Gastroesophageal sphincter (tissue), 4 donors: ENCODE results near the gene PUS1. TPM values are rescaled to one million over a fixed set of nuclear protein-coding genes. Genes with fewer than 3 reads are reported as not detected.
A peak's percentile ranks its signal among the peaks of the same experiment; 100 is the strongest.
"Not testable (repeated sequence)": the region's sequence is repeated elsewhere in the genome, so short reads cannot be mapped to it uniquely, and the experiment has no call there.

ENCODE experiments used
- ATAC-seq: fragments of 150-250 bp; one replicate; pipeline ENCODE4 v1.9.1; 2016; ENCODE audit warnings: mild to moderate bottlenecking, moderate library complexity
- H3K27ac ChIP-seq, 4 donors: fragments of 200-600 bp; sonication (generic) in 3 of 4; 1 replicate in 3 of 4; 2 replicates in 1 of 4; pipeline ENCODE4 v1.5.1; 2016 to 2019
- H3K27me3 ChIP-seq: fragments of 200-600 bp; sonication (generic); one replicate; pipeline ENCODE4 v1.5.1; 2019
- H3K36me3 ChIP-seq, 2 donors: fragments of 200-600 bp; sonication (generic); one replicate each; pipeline ENCODE4 v1.5.1; 2019; ENCODE audit warnings: control low read depth in 1 of 2
- H3K4me1 ChIP-seq, 3 donors: fragments of 200-600 bp; sonication (generic); 1 replicate in 2 of 3; 2 replicates in 1 of 3; pipeline ENCODE4 v1.5.1; 2016 to 2019; ENCODE audit warnings: control low read depth in 2 of 3
- H3K4me3 ChIP-seq, 2 donors: fragments of 200-600 bp; sonication (generic); one replicate each; pipeline ENCODE4 v1.5.1; 2019; ENCODE audit warnings: mild to moderate bottlenecking in 1 of 2, moderate library complexity in 1 of 2
- H3K9me3 ChIP-seq, 3 donors: fragments of 200-600 bp; sonication (generic); one replicate each; pipeline ENCODE4 v1.5.1; 2017 to 2019; ENCODE audit warnings: control low read depth in 2 of 3
- EP300 ChIP-seq: sonication (generic); formaldehyde crosslinking; IDR thresholded peaks from one replicate; pipeline ENCODE4 v1.6.1; 2017; ENCODE audit warnings: antibody characterized with exemption, mild to moderate bottlenecking
- POLR2A ChIP-seq, 2 donors: fragments of 450-650 bp; IDR thresholded peaks; one replicate each; pipeline ENCODE4 v1.6.1; 2017; ENCODE audit warnings: antibody characterized with exemption in 2 of 2, mild to moderate bottlenecking in 2 of 2, moderate library complexity in 1 of 2
- POLR2AphosphoS5 ChIP-seq: sonication (generic); formaldehyde crosslinking; IDR thresholded peaks from one replicate; pipeline ENCODE4 v1.6.1; 2017; ENCODE audit warnings: antibody characterized with exemption
- WGBS, 2 donors: methylation state at CpG; one replicate each; pipeline ENCODE4 v1.1.5; 2018; ENCODE audit warnings: low coverage in 1 of 2; 5-methylcytosine and 5-hydroxymethylcytosine counted together
- total RNA-seq, 4 donors: library from RNA; depleted of rRNA; stranded (reverse); fragments of >200 nt; gene quantifications; one replicate each; pipeline ENCODE4 v1.1.0, GENCODE V29; 2016
- TF ChIP-seq, protein P1 (sequence below), 4 experiments: fragments of 200-600 bp in 2 of 4; fragments of 450-650 bp in 2 of 4; sonication (generic) in 1 of 4; IDR thresholded peaks; one replicate each; pipeline ENCODE4 v1.5.1; 2017 to 2019; ENCODE audit warnings: antibody characterized with exemption in 4 of 4, mild to moderate bottlenecking in 2 of 4, moderate library complexity in 2 of 4

PUS1 gene
- total RNA-seq, 4 donors from 2014 or later: 7.2 to 28.2 (median 13.1) TPM

GRCh38 chr12:131947482-131948027, 18.5 kb downstream of the PUS1 start:
- Histone ChIP-seq H3K4me3 (no peak overlapping the region), H3K27ac (peak overlapping the region in 1 of 4 donors; percentile 89), H3K27me3 (no peaks in the 10 kb centered on the region), H3K4me1 (peaks cover 0 to 29% (median 9%) of the 10 kb centered on the region in 3 donors), H3K9me3 (no peaks in the 10 kb centered on the region), H3K36me3 (peaks cover 0 to 26% of the 10 kb centered on the region in 2 donors)
- ATAC-seq: no peak
- 31 to 35% methylated on average over 6 to 8 of the region's 8 CpGs for WGBS, 2 donors
- TF ChIP-seq POLR2A (IDR thresholded peaks at IDR 0.05): no peak
- no peak for TF ChIP-seq EP300
- TF ChIP-seq, protein P1, sequence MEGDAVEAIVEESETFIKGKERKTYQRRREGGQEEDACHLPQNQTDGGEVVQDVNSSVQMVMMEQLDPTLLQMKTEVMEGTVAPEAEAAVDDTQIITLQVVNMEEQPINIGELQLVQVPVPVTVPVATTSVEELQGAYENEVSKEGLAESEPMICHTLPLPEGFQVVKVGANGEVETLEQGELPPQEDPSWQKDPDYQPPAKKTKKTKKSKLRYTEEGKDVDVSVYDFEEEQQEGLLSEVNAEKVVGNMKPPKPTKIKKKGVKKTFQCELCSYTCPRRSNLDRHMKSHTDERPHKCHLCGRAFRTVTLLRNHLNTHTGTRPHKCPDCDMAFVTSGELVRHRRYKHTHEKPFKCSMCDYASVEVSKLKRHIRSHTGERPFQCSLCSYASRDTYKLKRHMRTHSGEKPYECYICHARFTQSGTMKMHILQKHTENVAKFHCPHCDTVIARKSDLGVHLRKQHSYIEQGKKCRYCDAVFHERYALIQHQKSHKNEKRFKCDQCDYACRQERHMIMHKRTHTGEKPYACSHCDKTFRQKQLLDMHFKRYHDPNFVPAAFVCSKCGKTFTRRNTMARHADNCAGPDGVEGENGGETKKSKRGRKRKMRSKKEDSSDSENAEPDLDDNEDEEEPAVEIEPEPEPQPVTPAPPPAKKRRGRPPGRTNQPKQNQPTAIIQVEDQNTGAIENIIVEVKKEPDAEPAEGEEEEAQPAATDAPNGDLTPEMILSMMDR (IDR thresholded peaks at IDR 0.05): no peak
- TF ChIP-seq POLR2AphosphoS5: no peak

GRCh38 chr12:131948166-131948712, 19.2 kb downstream of the PUS1 start:
- no peaks in the 10 kb centered on the region for H3K9me3 ChIP-seq
- no peaks in the 10 kb centered on the region for H3K27me3 ChIP-seq
- ATAC-seq: no peak
- H3K27ac ChIP-seq: peak overlapping the region in 3 of 4 donors; percentile 78 to 91 (median 89)
- WGBS, 2 donors: 86% methylated on average over 1 of the region's 1 CpG; no CpG with 5 or more reads in 1 of the 2 donors
- H3K4me1 ChIP-seq: peaks cover 0 to 36% (median 9%) of the 10 kb centered on the region in 3 donors
- no peak overlapping the region for H3K4me3 ChIP-seq
- H3K36me3 ChIP-seq: peaks cover 0 to 19% of the 10 kb centered on the region in 2 donors
- TF ChIP-seq POLR2AphosphoS5: no peak
- TF ChIP-seq, protein P1 (IDR thresholded peaks at IDR 0.05): no peak
- TF ChIP-seq POLR2A (IDR thresholded peaks at IDR 0.05): no peak
- no peak for TF ChIP-seq EP300

DNA sequence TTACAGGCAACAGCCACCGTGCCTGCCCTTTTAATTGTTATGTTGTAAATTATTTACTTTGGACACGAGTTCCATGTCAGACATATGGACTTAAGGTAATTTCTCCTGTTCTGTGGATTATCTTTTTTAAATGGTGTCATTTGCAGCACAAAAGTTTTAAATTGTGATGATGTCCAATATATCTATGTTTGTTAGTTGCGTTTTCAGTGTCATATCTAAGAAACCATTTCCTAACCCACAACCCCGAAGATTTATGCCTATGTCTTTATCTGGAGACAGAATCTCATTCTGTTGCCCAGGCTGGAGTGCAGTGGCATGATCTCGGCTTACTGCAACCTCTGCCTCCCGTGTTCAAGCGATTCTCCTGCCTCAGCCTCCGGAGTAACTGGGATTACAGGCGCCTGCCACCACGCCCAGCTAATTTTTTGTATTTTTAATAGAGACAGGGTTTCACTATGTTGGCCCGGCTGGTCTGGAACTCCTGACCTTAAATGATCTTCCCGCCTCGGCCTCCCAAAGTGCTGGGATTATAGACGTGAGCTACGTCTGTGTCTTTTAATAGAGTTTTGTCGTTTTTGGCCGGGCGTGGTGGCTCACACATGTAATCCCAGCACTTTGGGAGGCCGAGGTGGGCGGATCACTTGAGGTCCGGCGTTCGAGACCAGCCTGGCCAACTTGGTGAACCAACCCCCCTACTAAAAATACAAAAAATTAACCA, 19.8 kb downstream of the PUS1 start:
- 24 to 41% methylated on average over 5 to 16 of the region's 23 CpGs for WGBS, 2 donors
- Histone ChIP-seq H3K36me3 (peaks cover 0 to 13% of the 10 kb centered on the region in 2 donors), H3K27ac (peak overlapping the region; percentile 2 to 91 (median 84)), H3K4me1 (peaks cover 0 to 42% (median 9%) of the 10 kb centered on the region in 3 donors), H3K4me3 (peak overlapping the region in 1 of 2 donors; percentile 100)
- not testable (repeated sequence) for H3K27me3 ChIP-seq, ATAC-seq, H3K9me3 ChIP-seq

DNA sequence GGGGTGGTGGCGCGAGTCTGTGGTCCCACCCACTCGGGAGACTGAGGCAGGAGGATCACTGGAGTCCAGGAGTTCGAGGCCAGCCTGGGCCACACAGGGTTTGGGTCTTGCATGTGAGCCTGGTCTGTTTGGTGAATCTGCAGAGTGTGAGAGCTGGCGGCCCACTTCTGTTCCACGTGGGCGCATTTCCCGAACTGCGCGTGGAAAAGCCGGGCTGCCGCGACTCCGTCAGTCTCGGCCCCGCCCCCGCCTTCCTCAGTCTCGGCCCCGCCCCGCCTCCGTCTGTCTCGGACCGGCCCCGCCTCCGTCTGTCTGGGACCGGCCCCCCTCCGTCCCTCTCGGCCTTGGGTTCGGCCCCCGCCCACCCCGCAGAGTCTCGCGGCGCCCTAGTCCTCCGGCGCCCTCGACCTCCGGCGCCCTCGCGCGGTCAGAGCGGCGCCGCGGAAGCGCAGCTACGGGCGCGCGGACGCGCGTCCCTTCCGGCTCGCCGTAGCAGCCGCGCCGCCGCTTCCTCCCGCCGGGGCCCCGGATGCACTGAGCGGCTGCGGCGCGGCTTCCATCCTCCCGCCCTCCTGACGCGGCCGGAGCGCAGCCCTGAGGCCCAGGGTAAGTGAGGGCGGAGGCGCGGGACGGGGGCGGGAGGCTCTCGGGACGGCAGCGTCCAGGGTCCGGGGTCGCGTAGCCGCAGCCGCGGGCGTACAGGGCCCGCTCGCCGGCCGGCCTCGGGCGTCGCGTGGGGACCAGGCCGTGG, 20.5 kb downstream of the PUS1 start, which contains the start of gene EP400:
EP400 (plus strand) TSS at position 512 of the 751 bp plus-strand sequence. CDS start 10,678 bp downstream, outside the sequence.
- TF ChIP-seq EP300: no peak
- peak; percentile 37 to 52 for TF ChIP-seq POLR2A (IDR thresholded peaks at IDR 0.05)
- TF ChIP-seq POLR2AphosphoS5: peak; percentile 46
- TF ChIP-seq, protein P1 (IDR thresholded peaks at IDR 0.05): peak in 3 of 4 experiments; percentile 54 to 88 (median 74)
- peak within 1 kb of the TSS; percentile 88 to 100 for H3K4me3 ChIP-seq
- no peaks in the 10 kb centered on the region for H3K9me3 ChIP-seq
- no peaks in the 10 kb centered on the region for H3K27me3 ChIP-seq
- peaks cover 0 to 5% of the 10 kb centered on the region in 2 donors for H3K36me3 ChIP-seq
- WGBS, 2 donors: 100% methylated on average over 1 of the region's 97 CpGs; no CpG with 5 or more reads in 1 of the 2 donors
- H3K27ac ChIP-seq: peak within 1 kb of the TSS; percentile 70 to 91 (median 84)
- peaks cover 0 to 44% (median 9%) of the 10 kb centered on the region in 3 donors for H3K4me1 ChIP-seq
- ATAC-seq: peak; percentile 98
